ENCODE results near the gene F5.

Gene F5

DNA sequence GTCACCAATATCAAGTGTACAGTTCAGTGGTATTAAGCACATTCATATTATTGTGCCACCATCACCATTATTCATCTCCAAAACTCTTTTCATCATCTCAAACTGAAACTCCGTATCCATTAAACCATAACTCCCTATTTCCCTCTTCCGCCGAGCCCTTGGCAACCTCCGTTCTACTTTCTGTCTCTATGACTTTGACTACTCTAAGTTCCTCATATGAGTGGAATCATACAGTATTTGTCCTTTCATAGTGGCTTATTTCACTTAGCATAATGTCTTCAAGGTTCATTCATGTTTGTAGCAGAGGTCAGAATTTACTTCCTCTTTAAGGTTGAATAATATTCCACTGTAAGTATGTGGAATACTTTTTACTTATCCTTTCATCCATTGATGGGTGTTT lies 21.9 kb upstream of the F5 start:
- TF ChIP-seq YY1 (IDR thresholded peaks at IDR 0.05; ENCODE audit: low read depth) (no peak), TAF1 (IDR thresholded peaks at IDR 0.05; ENCODE audit: low read depth) (no peak), EGR1 (IDR thresholded peaks at IDR 0.05) (no peak), MAX (IDR thresholded peaks at IDR 0.05) (no peak), RAD21 (IDR thresholded peaks at IDR 0.05; ENCODE audit: low read depth) (no peak), CEBPB (IDR thresholded peaks at IDR 0.05) (no peak), FOXM1 (IDR thresholded peaks at IDR 0.05; ENCODE audit: borderline replicate concordance, low read depth) (no peak), CREB1 (IDR thresholded peaks at IDR 0.05; ENCODE audit: low read depth) (no peak), TEAD4 (IDR thresholded peaks at IDR 0.05) (no peak), REST (IDR thresholded peaks at IDR 0.05; ENCODE audit: low read depth) (no peak), EP300 (IDR thresholded peaks at IDR 0.05; ENCODE audit: borderline replicate concordance) (no peak)

DNA sequence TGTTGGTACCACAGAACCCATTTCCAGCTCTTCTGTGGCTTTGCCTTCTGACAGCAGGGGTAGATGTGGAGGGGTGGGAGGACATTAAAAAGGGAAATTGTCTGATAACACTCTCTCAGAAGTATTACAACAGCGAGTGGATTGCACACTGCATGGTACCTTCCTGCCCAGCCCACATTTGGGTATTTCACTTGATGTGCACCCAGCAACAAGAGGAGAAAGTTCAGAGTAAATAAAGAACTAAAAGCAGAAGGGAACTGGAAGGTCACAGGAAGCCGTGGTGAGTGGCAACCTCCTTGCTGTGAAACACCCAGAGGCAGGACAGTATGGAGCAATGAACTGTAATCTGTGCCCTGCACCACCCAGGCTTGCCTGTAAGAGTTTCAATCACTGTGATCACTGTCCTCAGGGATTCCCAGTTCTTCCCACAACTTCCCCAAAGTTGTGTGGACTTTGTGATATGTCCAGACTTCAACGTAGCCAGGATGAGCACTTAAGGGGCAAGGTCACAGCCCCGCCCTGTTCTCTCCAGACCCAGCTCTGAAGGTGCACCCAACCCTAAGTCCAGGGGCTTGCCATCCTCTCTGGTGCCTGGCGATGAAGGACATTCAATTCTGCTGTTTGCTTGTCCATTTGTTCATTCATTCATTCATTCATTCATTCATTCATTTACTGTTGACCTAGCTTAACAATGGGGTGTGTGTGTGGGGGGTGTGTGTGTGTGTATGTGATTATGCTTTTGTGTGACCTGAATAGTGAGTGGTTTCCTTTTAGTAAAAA lies 18.7 kb upstream of the F5 start:
- TF ChIP-seq FOXM1 (IDR thresholded peaks at IDR 0.05; ENCODE audit: borderline replicate concordance, low read depth) (no peak), RAD21 (IDR thresholded peaks at IDR 0.05; ENCODE audit: low read depth) (no peak), ZBTB7A (IDR thresholded peaks at IDR 0.05; ENCODE audit: low read depth) (no peak), EGR1 (IDR thresholded peaks at IDR 0.05) (no peak), YY1 (IDR thresholded peaks at IDR 0.05; ENCODE audit: low read depth) (no peak)

- TF ChIP-seq RAD21 (IDR thresholded peaks at IDR 0.05; ENCODE audit: low read depth) (peak; percentile 42), ZBTB7A (IDR thresholded peaks at IDR 0.05; ENCODE audit: low read depth) (no peak)
These were observed 15.0 kb upstream of the F5 start for GRCh38 chr1:169601096-169601881.

DNA sequence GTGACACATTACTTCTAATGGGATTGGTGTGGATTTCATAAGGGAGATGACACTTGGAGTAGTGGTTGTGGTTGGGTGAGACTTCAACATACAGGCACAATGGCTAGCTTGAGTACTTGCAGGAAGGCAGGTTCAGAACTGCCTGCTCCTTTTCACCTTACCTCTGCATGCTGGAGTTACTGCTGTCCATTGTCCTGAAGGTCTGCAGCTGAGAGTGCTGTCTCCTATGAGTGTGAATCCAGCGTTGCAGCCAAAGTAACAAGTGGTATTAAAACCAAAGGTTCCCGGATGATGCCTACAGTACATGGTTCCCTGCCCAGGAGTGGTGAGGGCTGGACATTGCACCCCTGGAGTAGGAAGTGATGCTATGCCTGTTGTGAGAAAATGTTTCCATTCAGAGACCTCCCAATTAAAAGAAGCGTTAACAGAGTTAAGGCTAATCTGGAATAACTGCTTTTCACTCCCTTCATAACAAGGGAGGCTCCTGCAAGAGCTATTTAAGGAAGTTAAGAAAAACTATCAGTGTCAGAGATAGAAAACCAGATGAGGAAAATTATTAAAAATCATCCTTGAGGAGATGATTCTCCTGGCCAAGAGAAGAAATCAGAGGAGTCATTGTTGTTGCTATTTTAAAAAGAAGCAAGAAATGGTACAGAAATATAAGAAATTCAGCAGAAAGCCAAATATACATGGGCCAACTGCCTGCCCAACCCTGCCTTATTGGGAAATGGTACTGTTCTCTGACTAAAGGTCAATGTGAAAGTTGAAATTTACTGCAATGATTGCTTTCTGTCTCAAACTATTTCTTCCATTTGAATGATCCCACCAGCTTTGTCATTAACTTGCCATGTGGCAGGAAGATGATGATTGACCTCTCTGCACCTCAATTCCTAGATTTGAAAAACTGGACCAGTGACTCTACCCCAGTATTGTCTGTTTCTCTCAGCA lies 9.8 kb upstream of the F5 start:
- TF ChIP-seq REST (IDR thresholded peaks at IDR 0.05; ENCODE audit: low read depth) (peak; percentile 90), CREB1 (IDR thresholded peaks at IDR 0.05; ENCODE audit: low read depth) (no peak)

DNA sequence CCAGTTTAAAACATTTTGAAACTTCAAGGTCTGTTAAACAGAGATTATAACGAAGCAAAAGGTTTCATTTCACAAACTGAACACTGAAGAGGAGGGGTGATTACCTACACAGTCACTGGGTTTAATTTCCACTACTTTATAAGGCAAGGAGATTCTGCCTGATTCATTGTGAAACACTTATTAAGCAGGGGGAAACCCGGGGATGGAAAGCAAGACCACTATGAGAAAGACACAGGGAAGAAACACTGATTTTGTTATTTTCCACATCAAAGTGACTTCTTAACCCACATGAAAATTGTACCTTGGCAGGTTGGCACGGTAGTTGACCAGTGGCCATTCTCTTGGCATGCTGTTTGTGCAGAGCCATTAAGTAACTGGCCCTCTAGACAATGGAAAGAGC lies 8.1 kb upstream of the F5 start:
- TF ChIP-seq RAD21 (IDR thresholded peaks at IDR 0.05; ENCODE audit: low read depth) (no peak), CEBPB (IDR thresholded peaks at IDR 0.05) (no peak), MAX (IDR thresholded peaks at IDR 0.05) (no peak), EGR1 (IDR thresholded peaks at IDR 0.05) (no peak), CREB1 (IDR thresholded peaks at IDR 0.05; ENCODE audit: low read depth) (no peak), TEAD4 (IDR thresholded peaks at IDR 0.05) (no peak), TAF1 (IDR thresholded peaks at IDR 0.05; ENCODE audit: low read depth) (no peak)

DNA sequence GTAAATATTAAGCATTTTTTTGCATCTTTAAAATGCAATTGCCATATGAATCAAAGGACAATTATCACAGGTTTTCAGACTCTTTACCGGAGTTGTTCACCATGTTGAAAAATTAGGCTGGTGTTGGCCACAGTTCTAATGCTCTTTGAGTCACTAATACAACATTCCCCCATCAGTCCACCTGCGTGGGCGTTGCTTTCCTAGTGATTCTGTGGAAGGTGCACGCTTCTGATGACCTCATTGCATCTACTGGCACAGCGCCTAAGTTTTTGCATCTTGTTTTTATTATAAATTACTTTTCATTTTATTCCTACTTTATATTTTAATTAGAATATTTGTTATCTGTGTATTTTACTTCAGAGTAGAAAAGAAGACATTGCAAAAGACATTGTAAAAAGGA lies 4.7 kb upstream of the F5 start:
- no peak for TF ChIP-seq NFIC (IDR thresholded peaks at IDR 0.05)
- no peak for TF ChIP-seq CEBPB (IDR thresholded peaks at IDR 0.05)
- TF ChIP-seq YY1 (IDR thresholded peaks at IDR 0.05; ENCODE audit: low read depth), result no peak
- TF ChIP-seq TAF1 (IDR thresholded peaks at IDR 0.05; ENCODE audit: low read depth), result no peak
- TF ChIP-seq EGR1 (IDR thresholded peaks at IDR 0.05), result peak; percentile 52

Measured in Ishikawa (cell line).